GM21529 (cell line): Measurements from ENCODE around the gene UHRF2.
"Not testable (repeated sequence)": the region's sequence is repeated elsewhere in the genome, so short reads cannot be mapped to it uniquely, and the experiment has no call there.

Experiments used
- ATAC-seq: cut with Tn5 transposase; IDR thresholded peaks from one replicate; pipeline ENCODE4 v1.9.1; 2021; ENCODE audit not compliant: unreplicated experiment

The UHRF2 gene

DNA sequence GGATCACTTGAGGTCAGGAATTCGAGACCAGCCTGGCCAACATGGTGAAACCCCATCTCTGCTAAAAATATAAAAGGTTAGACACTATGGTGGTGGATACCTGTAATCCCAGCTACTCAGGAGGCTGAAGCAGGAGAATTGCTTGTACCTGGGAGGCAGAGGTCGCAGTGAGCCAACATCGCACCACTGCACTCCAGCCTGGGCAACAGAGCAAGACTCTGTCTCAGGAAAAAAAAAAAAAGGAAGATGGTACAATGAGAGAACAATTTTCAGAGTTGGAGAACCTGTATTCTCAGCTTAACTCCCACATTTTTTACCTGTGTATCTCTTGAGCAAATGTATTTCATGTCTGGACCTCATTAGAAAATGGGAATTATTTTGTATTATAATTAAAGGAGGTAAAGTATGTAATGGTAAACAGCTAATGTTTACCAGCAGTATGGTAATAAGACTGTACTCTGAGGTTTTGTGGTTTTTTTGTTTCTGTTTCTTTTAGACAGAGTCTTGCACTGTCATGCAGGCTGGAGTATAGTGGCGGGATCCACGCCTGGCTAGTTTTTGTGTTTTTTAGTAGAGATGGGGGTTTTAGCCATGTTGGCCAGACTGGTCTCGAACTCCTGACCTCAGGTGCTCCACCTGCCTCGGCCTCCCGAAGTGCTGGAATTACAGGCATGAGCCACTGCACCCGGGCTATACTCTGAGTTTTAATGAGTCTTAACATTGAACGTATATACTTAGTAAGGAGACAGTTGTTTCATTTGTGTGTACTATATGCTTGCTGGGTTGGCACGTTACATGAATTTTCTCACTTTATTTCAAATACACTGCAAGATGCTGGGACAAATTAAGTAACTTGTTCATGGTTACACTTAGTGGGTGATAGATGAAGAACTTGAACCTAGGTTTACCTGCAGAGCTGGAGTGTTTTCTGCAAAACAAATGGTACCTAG, 16.2 kb downstream of the UHRF2 start:
- ATAC-seq, result peak; percentile 93

DNA sequence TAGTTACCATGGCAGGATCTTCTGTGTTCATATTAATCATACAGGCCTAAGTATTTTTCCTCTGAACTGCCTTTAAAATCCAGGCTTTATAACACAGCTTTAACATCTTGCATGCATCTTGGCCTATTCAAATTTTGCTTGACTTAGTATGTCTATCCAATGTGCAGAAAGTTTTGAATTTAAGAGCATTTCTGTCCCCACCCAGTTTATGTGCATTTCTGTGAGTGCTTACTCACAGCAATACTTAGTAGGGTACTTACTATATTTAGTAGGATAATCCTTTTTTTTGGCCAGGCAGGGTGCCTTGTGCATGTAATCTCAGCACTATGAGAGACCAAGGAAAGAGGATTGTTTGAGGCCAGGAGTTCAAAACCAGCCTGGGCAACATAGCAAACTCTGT, 18.0 kb downstream of the UHRF2 start:
- ATAC-seq, result no peak

DNA sequence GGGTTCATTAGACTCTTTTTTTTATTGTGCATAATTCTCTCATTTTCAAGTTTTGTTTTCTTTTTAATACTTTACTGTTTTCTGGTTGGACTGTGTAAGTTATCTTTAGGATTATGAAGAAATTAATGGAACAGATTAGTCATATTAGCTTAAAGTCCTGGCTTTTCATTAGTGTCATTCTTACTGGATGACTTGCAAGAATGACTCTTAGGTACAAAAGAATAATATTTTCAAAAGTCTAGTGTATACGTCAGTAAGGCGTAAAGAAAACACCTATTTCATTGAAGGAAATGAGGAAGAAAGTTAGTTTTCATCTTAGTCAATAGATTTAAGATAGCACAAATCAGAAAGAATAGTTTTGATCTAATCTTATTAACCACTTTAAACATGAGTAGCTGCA, 20.4 kb downstream of the UHRF2 start:
- no peak for ATAC-seq

DNA sequence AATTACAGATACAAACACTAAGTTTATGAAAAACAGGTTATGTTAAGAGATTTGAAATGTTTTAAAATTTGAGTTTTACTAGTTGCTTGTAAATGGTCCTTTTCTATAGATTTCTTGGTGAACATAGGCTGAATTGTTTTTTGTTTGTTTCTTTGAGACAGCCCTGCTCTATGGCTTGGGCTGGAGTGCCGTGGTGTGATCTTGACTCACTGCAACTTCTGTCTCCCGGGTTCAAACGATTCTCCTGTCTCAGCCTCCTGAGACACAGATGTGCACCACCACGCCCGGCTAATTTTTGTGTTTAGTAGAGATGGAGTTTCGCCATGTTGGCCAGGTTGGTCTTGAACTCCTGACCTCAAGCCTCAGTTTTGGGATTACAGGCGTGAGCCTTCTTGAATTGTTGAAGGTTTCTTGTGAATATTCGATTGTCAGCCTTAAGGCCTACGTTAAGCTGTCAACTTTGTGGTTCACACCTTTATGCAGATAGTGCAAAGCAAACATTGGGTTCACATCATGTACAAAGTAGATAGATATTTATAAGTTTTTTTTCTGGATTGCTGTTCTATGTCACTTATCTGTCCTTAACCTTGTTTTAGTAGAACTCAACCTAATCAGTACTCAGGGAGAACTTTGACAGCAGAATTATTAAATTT, 26.2 kb downstream of the UHRF2 start:
- ATAC-seq, result no peak

DNA sequence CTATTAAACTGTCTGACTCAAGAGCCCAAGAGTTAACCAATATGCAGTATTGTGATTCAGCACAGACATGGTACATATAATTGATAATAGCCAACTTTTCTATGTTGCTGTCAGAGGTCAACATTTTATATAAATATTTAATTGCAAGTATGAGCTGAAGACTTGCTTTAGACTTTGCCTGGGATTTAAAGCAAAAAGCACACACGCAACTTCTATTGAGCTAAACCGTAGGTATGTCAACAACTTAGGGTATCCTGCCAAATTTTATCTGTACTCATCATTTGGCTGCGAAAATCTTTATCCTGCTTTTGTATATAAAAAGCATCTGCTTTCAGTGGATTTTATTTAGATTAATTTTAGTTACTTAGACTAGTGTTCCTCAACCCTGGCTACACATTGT, 27.4 kb downstream of the UHRF2 start:
- no peak for ATAC-seq

DNA sequence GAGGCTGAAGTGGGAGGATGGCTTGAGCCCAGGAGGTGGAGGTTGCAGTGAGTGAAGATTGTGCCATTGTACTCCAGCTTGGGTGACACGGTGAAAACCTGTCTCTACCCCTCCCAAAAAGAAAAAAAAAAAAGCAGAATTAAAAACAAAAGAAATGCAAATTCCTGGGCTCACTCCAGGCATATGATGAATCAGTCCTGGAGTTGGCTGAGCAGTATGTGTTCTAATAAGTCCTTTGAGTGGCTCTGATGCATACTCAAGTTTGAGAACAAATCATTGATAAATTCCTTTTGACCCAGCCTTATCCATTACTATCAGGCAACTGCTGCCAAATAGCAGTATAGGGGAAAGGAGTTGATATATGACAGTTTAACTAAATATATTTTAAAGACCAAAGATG, 28.3 kb downstream of the UHRF2 start:
- no peak for ATAC-seq

DNA sequence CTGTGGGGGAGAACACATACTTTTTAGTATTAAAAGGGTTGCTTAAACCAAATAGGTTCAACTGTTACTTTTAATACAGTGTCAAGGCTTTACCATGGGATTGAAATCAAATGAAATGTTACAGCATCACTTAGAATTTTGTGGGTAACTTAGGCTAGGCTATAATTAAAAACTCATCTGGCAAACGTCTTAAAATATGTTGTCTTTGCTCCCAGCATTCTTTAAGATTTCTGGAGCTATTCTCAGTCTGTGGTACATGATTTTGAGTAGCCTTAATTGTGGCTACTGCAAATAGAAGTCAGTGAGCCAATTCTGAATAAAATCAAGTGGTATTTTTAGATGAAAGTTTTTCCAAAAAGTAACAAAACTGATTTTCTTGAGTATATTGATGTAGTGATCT, 30.7 kb downstream of the UHRF2 start:
- no peak for ATAC-seq

DNA sequence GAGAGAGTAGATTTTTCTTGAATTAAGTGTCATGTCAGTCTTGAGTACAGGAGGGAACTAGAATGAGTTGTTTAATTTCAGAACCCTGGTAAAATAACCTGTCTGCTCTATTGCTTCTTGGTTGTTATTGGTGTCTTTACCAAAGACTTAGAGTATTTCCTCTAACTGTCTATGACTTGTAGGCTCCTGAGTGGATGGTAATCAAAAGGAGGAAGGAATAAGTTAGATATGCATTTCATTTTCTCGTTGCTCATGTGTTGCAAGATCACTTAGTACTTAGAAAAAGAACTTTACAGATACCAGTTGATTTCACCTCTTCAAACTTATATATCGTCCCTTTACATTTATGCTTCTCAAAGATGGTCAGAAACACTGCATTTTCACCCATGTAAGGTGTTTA, 31.1 kb downstream of the UHRF2 start:
- no peak for ATAC-seq

DNA sequence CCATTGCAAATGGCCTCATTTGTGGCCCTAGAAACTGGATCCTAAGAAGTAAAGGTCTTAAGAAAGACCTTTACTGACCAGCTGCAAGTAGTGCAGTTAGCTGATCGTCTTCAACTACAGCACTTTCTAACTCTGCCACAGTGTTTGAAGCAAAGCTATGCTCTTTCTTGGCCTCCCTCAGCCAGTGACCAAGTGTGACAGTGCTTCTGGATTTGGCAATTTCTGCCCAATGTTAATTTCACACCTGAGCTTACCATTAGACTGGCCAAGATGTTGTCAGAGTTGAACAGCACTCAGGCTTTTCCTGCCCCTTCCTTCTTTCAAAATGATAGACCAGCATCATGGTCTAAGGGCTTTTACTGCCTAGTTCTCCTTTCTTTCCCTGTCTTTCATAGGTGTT, 36.1 kb downstream of the UHRF2 start:
- no peak for ATAC-seq

DNA sequence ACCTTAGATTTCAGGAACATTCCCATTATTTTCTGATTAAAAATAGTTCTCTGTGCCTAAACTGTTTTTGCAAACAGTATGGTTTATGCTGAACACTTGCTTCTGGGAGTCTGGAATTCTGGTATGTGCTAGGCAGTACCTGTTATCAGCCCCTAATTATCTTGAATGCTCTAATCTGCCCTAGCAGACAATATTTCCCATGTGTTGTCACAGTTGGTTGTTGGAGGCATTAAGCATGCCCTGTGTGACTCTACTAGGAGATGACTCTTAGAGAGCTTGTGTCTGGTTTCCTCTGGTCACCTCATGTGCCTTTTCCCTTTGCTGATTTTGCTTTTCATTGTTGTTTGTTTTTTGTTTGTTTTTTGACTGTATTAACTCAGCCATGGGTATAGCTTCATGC, 36.6 kb downstream of the UHRF2 start:
- no peak for ATAC-seq

DNA sequence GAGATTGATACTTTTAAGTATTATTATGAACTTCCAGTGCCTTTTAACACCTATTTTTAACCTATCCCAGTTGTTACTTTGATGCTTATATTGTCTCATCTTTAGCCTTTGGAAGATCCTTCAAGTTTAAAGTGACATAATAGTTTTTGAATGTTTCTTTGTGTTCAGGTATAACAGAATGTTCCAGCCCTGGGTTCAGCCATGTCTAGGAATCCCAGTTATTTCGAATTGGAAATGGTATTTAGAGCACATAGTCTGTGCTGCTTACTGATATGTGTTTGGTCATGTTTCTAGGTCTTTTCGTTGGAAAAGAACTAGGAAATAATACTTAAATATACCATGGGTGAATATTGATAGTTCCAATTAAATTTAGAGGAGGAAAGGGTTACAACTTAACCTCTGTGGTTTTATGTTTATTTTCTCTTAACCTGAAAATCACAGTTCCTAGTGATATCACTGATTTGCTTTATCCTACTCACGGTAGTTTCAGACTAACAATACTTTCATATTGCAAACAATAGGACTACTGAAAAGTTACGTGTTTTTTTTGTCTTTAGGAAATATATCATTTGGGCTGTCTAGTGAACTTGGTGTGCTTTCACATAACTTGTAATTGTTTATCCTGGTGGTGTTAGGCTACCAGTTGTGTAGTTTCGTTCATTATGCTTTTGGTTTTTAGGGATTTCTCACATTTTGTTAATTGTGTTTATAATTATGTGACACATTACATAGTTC, 37.8 kb downstream of the UHRF2 start:
- no peak for ATAC-seq

DNA sequence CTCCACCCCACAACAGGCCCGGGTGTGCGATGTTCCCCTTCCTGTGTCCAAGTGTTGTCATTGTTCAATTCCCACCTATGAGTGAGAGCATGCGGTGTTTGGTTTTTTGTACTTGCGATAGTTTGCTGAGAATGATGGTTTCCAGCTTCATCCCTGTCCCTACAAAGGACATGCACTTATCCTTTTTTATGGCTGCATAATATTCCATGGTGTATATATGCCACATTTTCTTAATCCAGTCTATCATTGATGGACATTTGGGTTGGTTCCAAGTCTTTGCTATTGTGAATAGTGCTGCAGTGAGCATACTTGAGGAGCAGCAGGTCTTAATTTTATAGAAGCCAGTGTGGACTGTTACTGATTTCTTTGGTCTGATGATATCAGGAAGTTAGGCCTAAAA, 42.3 kb downstream of the UHRF2 start:
- not testable (repeated sequence) for ATAC-seq

DNA sequence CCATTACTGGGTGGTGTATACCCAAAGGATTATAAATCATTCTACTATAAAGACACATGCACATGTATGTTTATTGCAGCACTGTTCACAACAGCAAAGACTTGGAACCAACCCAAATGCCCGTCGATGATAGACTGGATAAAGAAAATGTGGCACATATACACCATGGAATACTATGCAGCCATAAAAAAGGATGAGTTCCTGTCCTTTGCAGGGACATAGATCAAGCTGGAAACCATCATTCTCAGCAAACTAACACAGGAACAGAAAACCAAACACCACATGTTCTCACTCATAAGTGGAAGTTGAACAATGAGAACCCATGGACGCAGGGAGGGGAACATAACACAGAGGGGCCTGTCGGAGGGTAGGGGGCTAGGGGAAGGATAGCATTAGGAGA, 45.7 kb downstream of the UHRF2 start:
- not testable (repeated sequence) for ATAC-seq

DNA sequence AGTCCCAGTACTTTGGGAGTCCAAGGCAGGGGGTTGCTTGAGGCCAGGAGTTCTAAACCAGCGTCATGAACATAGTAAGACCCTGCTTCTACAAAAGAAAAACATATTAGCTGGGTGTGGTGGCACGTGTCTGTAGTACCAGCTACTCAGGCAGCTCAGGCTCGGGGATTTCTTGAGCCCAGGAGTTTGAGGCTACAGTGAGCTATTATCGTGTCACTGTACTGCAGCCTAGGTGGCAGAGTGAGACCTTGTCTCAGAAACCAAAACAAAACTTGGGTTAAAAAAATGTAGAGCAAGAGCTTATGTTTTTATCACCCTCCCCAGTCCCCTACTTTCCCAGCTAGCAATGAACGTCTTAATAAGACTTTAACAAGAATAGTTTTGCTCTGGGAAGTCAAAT, 46.7 kb downstream of the UHRF2 start:
- no peak for ATAC-seq

DNA sequence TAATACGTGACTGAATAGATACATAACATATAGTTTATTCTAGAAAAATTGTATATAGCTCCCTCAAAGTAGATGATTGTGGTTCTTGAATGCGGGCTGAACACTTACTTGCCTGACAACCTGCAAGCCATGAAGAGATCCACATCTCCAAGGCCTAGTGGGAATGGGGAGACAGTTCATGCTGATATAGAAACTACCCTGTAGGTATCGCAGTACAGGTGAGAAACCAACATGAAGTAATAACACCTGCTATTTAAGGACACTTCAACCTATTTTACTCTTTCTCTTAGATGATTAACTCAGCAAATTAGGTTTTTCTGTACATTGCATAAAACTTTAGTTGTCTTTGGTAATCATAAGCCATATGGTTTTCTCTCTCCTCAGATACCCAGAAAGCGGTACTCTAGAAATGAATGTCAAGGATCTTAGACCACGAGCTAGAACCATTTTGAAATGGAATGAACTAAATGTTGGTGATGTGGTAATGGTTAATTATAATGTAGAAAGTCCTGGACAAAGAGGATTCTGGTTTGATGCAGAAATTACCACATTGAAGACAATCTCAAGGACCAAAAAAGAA, 47.3 kb downstream of the UHRF2 start:
- no peak for ATAC-seq

DNA sequence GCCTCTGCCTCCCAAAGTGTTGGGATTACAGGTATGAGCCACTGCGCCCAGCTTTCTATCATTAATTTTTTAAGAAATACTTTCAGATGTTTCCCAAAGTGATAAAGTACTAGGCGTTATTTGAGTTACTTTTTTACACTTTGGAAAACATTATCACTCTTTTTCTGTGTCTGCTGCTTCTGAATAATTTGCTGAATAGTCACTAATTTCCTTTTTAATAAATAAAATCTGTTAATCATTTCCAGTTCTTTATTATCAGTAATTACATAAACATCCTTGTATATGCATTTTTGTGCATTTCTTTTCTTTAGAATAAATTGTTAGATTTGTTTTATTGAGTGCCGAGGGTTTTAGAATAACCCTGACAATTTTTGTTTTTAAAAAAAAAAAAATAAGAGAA, 48.6 kb downstream of the UHRF2 start:
- ATAC-seq, result no peak

DNA sequence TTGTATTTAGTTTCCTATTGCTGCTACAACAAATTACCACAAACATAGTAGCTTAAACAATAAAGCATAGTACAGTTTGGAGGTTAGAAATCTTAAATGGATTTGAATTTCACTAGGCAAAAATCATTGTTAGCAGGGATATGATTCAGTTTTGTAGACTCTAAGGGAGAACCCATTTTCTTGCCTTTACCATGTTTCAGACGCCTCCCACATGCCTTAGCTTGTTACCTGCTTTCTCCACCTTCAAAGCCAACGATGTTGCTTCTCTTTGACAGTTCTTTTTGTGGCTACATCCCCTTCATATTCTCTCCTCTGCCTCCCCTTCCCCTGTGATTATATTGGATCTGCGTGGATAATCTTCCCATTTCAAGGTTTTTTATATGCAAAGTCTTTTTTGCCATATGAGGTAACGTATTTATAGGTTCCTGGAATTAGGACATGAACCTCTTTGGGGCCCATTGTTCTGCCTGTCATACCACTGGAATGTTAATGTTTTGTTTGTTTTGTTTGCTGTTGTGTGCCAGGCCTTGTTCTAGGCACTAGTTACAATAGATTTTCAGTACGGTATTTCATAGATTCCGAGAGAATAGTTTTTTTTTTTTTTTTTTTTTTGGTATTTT, 54.1 kb downstream of the UHRF2 start:
- ATAC-seq, result no peak

DNA sequence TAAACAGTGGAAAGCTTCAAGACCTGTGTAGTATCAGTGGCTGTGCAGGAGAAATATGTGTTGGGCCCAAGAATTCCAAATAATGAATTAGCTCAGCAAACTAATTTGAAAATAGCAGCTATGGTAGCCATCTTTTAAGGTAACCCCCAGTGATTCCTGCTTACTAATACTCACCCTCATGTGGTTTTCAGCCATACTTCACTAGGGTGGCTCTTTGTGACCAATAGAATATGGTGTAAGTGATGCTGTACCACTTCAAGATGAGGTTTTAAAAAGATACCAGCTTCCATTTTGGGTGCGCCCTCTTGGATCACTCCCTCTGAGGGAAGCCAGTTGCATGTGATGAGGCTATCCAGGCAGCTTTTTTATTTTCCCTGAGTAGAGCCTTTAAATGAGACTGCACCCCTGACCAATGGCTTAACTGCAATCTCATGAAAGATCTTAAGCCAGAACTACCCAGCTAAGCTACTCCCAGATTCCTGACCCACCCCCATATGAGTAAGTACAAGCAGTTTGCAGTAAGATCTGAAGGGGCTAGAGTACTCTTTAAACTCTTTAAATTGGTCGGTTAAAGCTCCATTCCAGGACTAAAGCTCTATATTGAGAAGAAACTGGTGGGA, 58.3 kb downstream of the UHRF2 start:
- ATAC-seq, result no peak

DNA sequence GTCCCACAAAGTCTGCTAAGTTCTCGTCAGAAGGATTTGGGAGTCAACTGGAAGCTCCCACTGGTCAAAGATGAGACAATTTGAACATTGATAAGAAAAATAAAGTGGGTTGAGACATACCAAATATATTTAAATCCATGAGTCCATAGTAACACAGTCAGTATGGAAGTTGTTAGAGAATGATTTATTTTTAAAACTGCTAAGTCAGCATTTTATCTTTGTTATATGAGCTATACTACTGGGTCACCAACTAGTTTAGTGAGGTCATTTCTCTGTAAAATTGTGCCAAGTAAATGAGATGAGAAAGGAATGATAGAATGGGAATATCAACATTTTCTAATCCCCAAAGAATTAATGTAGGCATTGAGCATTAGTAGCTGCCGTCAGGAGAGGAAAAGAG, 60.2 kb downstream of the UHRF2 start:
- no peak for ATAC-seq

DNA sequence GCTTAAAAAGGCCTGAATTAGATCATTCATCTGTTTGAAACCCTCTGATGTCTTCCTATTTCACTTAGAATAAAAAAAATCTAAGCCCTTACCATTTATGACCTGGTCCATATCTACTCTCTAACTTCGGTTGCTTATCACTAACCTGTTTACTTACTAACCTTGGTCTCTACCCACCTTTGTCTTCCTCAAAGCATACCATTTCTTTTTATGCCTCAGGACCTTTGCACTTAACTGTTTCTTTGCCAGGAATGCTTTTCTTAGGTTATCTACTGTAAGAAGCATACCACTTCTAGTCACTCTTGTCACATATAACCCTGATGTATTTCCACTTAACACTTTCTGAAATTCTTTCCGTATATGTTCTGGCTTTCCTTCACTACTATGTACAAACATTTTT, 67.0 kb downstream of the UHRF2 start:
- no peak for ATAC-seq

DNA sequence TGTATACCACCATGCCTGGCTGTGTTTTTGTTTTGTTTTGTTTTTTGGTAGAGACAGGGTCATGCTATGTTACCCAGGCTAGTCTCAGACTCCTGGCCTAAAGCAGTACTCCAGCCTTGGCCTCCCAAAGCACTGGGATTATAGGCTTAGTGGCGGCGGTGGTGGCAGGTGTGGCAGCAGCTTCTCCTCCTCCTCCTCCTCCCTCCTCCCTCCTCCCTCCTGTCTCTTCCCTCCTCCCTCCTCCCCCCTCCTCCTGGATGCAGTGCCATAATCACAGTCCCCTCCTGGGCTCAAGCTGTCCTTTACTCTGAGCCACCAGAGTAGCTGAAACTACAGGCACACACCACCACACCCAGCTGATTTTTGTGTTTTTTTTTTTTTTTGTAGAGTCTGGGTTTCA, 71.2 kb downstream of the UHRF2 start:
- no peak for ATAC-seq
